IMR-90 (cell line): Measurements from ENCODE around the gene TFAP2E. TPM values are rescaled to one million over a fixed set of nuclear protein-coding genes. Genes with fewer than 3 reads are reported as not detected.

Source experiments
- ATAC-seq: fragments of 200-7000 bp; cut with Tn5 transposase; 2 replicates; pipeline ENCODE4 v1.9.1; 2020; ENCODE audit warnings: low read depth, mild to moderate bottlenecking, moderate library complexity
- BruUV-seq: library from RNA; stranded (reverse); fragments of 400-500 nt; replicated peaks from 2 replicates; lab custom pipeline; 2021; lab: Mats Ljungman, UMichigan
- CTCF ChIA-PET: fragments of 300-600 bp; formaldehyde crosslinking; extraction: SDS; loops from one replicate; lab custom pipeline; 2021; ENCODE audit warnings: antibody characterized with exemption; lab: Yijun Ruan, JAX
- POLR2A ChIA-PET: fragments of 300-600 bp; sonication (Branson Sonifier 250); formaldehyde crosslinking; loops from one replicate; lab custom pipeline; 2022; ENCODE audit warnings: antibody characterized with exemption; ENCODE audit not compliant: unreplicated experiment; lab: Charles Lee
- DNase-seq: peaks from one replicate; pipeline ENCODE4 v3.0.0; 2013
- H2AFZ ChIP-seq: replicated peaks from 2 replicates; pipeline ENCODE3; 2013; ENCODE audit warnings: low read length, mild to moderate bottlenecking; ENCODE audit not compliant: poor library complexity
- H2AK5ac ChIP-seq: 2 replicates; pipeline ENCODE4 v1.6.1; 2013; ENCODE audit warnings: low read depth, low read length, inconsistent platforms
- H2AK9ac ChIP-seq: replicated peaks from 2 replicates; pipeline ENCODE3; 2013; ENCODE audit warnings: mild to moderate bottlenecking, low read depth, low read length, moderate library complexity; ENCODE audit not compliant: poor library complexity
- H2BK120ac ChIP-seq: 2 replicates; pipeline ENCODE4 v1.6.1; 2013; ENCODE audit warnings: low read depth, low read length, inconsistent platforms
- H2BK15ac ChIP-seq: 3 replicates; pipeline ENCODE4 v1.6.1; 2013; ENCODE audit warnings: low read depth, low read length, inconsistent platforms
- H2BK20ac ChIP-seq: 2 replicates; pipeline ENCODE4 v1.6.1; 2013; ENCODE audit warnings: low read depth, mild to moderate bottlenecking, inconsistent platforms, low read length, moderate library complexity
- H2BK5ac ChIP-seq: 2 replicates; pipeline ENCODE4 v1.6.1; 2013; ENCODE audit warnings: mild to moderate bottlenecking, low read depth, low read length, inconsistent platforms; ENCODE audit not compliant: poor library complexity, severe bottlenecking
- H3K14ac ChIP-seq: replicated peaks from 2 replicates; pipeline ENCODE4 v1.6.1; 2013; ENCODE audit warnings: low read depth, low read length, inconsistent platforms
- H3K18ac ChIP-seq: 2 replicates; pipeline ENCODE4 v1.6.1; 2013; ENCODE audit warnings: low read depth, low read length, control low read depth
- H3K23ac ChIP-seq: 2 replicates; pipeline ENCODE4 v1.6.1; 2013; ENCODE audit warnings: low read depth, low read length, inconsistent platforms
- H3K27ac ChIP-seq: 2 replicates; pipeline ENCODE4 v1.5.1; 2013; ENCODE audit warnings: mild to moderate bottlenecking, control low read depth, low read length; ENCODE audit not compliant: insufficient read depth
- H3K27me3 ChIP-seq: 2 replicates; pipeline ENCODE4 v1.6.1; 2013; ENCODE audit warnings: low read length; ENCODE audit not compliant: control insufficient read depth, insufficient read depth
- H3K36me3 ChIP-seq: 2 replicates; pipeline ENCODE4 v1.6.1; 2013; ENCODE audit warnings: low read length, mixed read lengths; ENCODE audit not compliant: control insufficient read depth, insufficient read depth
- H3K4ac ChIP-seq: 2 replicates; pipeline ENCODE4 v1.6.1; 2013; ENCODE audit warnings: low read depth, low read length, inconsistent platforms
- H3K4me1 ChIP-seq: 2 replicates; pipeline ENCODE4 v1.6.1; 2013; ENCODE audit warnings: low read length, mixed read lengths; ENCODE audit not compliant: control insufficient read depth, insufficient read depth
- H3K4me2 ChIP-seq: 2 replicates; pipeline ENCODE4 v1.6.1; 2013; ENCODE audit warnings: low read depth, mild to moderate bottlenecking, control low read depth, low read length, moderate library complexity
- H3K4me3 ChIP-seq: 2 replicates; pipeline ENCODE4 v1.5.1; 2013; ENCODE audit warnings: low read depth, mild to moderate bottlenecking, control low read depth, low read length, moderate library complexity; ENCODE audit not compliant: insufficient read depth
- H3K56ac ChIP-seq: 2 replicates; pipeline ENCODE4 v1.6.1; 2013; ENCODE audit warnings: low read length, inconsistent platforms; ENCODE audit not compliant: insufficient read depth; ENCODE audit errors: extremely low read depth
- H3K79me1 ChIP-seq, 2 experiments: 2 replicates each; pipeline ENCODE4 v1.6.1; 2013; ENCODE audit warnings: low read length in 2 of 2, inconsistent platforms in 1 of 2, low read depth in 1 of 2
- H3K9ac ChIP-seq: 2 replicates; pipeline ENCODE4 v1.6.1; 2013; ENCODE audit warnings: low read depth, low read length, control low read depth
- H3K9me1 ChIP-seq: 2 replicates; pipeline ENCODE4 v1.6.1; 2013; ENCODE audit warnings: low read length, inconsistent platforms; ENCODE audit not compliant: insufficient read depth
- H3K9me3 ChIP-seq: 2 replicates; pipeline ENCODE4 v1.6.1; 2013; ENCODE audit warnings: low read length; ENCODE audit not compliant: control insufficient read depth, insufficient read depth
- H4K20me1 ChIP-seq: 2 replicates; pipeline ENCODE4 v1.6.1; 2013; ENCODE audit warnings: low read length, inconsistent platforms; ENCODE audit not compliant: insufficient read depth
- H4K5ac ChIP-seq: 2 replicates; pipeline ENCODE4 v1.6.1; 2013; ENCODE audit warnings: mild to moderate bottlenecking, low read depth, low read length, control low read depth
- H4K8ac ChIP-seq, 2 experiments: 2 replicates each; pipeline ENCODE4 v1.6.1; 2013; ENCODE audit warnings: low read depth in 2 of 2, low read length in 2 of 2, control low read depth in 1 of 2, inconsistent platforms in 1 of 2
- H4K91ac ChIP-seq: 2 replicates; pipeline ENCODE4 v1.6.1; 2013; ENCODE audit warnings: low read depth, low read length, inconsistent platforms; ENCODE audit not compliant: insufficient read depth
- CHD1 ChIP-seq: IDR thresholded peaks from 2 replicates; pipeline ENCODE4 v1.6.1; 2012; ENCODE audit warnings: low read depth, low read length, improper control_type of control experiment
- ELK1 ChIP-seq: fragments of 150-350 bp; IDR thresholded peaks from 2 replicates; pipeline ENCODE4 v1.6.1; 2016; ENCODE audit warnings: low read depth, mild to moderate bottlenecking, low read length, moderate library complexity, borderline replicate concordance
- MAFK ChIP-seq: IDR thresholded peaks from 2 replicates; pipeline ENCODE4 v1.6.1; 2012; ENCODE audit warnings: low read depth, low read length, improper control_type of control experiment
- MAZ ChIP-seq: IDR thresholded peaks from 2 replicates; pipeline ENCODE4 v1.6.1; 2012; ENCODE audit warnings: low read depth, mild to moderate bottlenecking, low read length, improper control_type of control experiment, moderate library complexity, borderline replicate concordance
- MXI1 ChIP-seq: IDR thresholded peaks from 2 replicates; pipeline ENCODE4 v1.6.1; 2012; ENCODE audit warnings: low read depth, mild to moderate bottlenecking, low read length, moderate library complexity, borderline replicate concordance
- NFE2L2 ChIP-seq: fragments of 150-350 bp; IDR thresholded peaks from 2 replicates; pipeline ENCODE4 v1.6.1; 2016; ENCODE audit warnings: low read depth, mild to moderate bottlenecking, low read length
- RCOR1 ChIP-seq: IDR thresholded peaks from 2 replicates; pipeline ENCODE4 v1.6.1; 2012; ENCODE audit warnings: mild to moderate bottlenecking, low read length, improper control_type of control experiment; ENCODE audit not compliant: insufficient replicate concordance
- WGBS, 2 experiments: methylation state at CpG; one replicate each; pipeline versions ENCODE4 v1.1.5 to v1.1.7; 2013; ENCODE audit warnings: missing lambda C conversion rate in 2 of 2; ENCODE audit not compliant: insufficient read length in 1 of 2; ENCODE audit errors: extremely low coverage in 2 of 2; 5-methylcytosine and 5-hydroxymethylcytosine counted together
- dilution Hi-C: fragments of 300-500 bp; cut with HindIII; formaldehyde crosslinking; loops from one replicate; pipeline ENCODE4 v1.14.3; 2018; ENCODE audit warnings: low sequenced_read_pairs; ENCODE audit not compliant: unreplicated experiment
- in situ Hi-C: fragments of 300-500 bp; cut with MboI; formaldehyde crosslinking; loops from 3 replicates; pipeline ENCODE4 v1.14.3; 2019; ENCODE audit warnings: low sequenced_read_pairs, inconsistent platforms, mixed read lengths
- intact Hi-C: fragments of 100-400 bp; cut with micrococcal nuclease; formaldehyde crosslinking; loops from 2 replicates; pipeline ENCODE4 v1.10.0; 2022
- polyA plus RNA-seq, 3 experiments: library from polyadenylated mRNA; depleted of rRNA; stranded (reverse); fragments of >200 nt; gene quantifications; 2 replicates each; pipeline ENCODE4 v1.2.3, GENCODE V29; 2012; ENCODE audit warnings: low replicate concordance in 1 of 3
- total RNA-seq: library from RNA; depleted of rRNA; stranded (reverse); fragments of >200 nt; gene quantifications from 2 replicates; pipeline ENCODE4 v1.2.3, GENCODE V29; 2012

Gene TFAP2E
- total and polyA plus RNA-seq, 2 of the 4 experiments (the other 2 are of a cell fraction) = under 0.01 to 0.19 TPM

GRCh38 chr1:35598895-35599294 is 25.8 kb downstream of the TFAP2E start:
- Histone ChIP-seq H3K79me1 (peaks cover 6% of the 10 kb centered on the region in 2 experiments; a peak in 2 of 4 replicates), H4K20me1 (no peaks in the 10 kb centered on the region; the same call in 1 of the 2 replicates), H3K4me2 (no peak overlapping the region), H2AK5ac (no peak overlapping the region), H3K4ac (no peak overlapping the region), H3K23ac (no peak overlapping the region), H2AK9ac (no peak overlapping the region), H4K91ac (no peak overlapping the region), H4K5ac (no peak overlapping the region), H3K14ac (no peak overlapping the region), H3K4me1 (no peaks in the 10 kb centered on the region), H2BK120ac (no peak overlapping the region), H3K9me3 (no peaks in the 10 kb centered on the region), H4K8ac (no peak overlapping the region), H3K18ac (no peak overlapping the region), H3K9ac (no peak overlapping the region), H2BK20ac (no peak overlapping the region), H3K27me3 (no peaks in the 10 kb centered on the region), H3K27ac (no peak overlapping the region), H2AFZ (no peak overlapping the region), H3K4me3 (no peak overlapping the region), H3K36me3 (peaks cover 24% of the 10 kb centered on the region), H2BK15ac (no peak overlapping the region), H3K56ac (no peak overlapping the region), H3K9me1 (peaks cover 10% of the 10 kb centered on the region), H2BK5ac (no peak overlapping the region)
- BruUV-seq = no TSS peak
- dilution Hi-C loops (no loop called here), intact Hi-C loops (no loop called here), in situ Hi-C loops (no loop called here)
- no peak for DNase-seq
- CTCF ChIA-PET = no interaction called here
- no peak for ATAC-seq
- 100% methylated on average over 1 of the region's 2 CpGs; no CpG with 5 or more reads in 1 of the 2 experiments for WGBS, 2 experiments
- POLR2A ChIA-PET = no interaction called here
- no peak for TF ChIP-seq MXI1
- TF ChIP-seq ELK1 = no peak
- TF ChIP-seq RCOR1 = no peak
- TF ChIP-seq NFE2L2 = no peak
- no peak for TF ChIP-seq MAZ
- TF ChIP-seq MAFK = no peak
- no peak for TF ChIP-seq CHD1
